GM19328 (cell line): ENCODE measurements around the gene SSTR3.

Experiments
- ATAC-seq: cut with Tn5 transposase; IDR thresholded peaks from one replicate; pipeline ENCODE4 v1.9.1; 2021; ENCODE audit warnings: mild to moderate bottlenecking, moderate library complexity; ENCODE audit not compliant: unreplicated experiment

Gene SSTR3

GRCh38 chr22:37229805-37230672 lies 17.8 kb upstream of the SSTR3 start:
- ATAC-seq: no peak

DNA sequence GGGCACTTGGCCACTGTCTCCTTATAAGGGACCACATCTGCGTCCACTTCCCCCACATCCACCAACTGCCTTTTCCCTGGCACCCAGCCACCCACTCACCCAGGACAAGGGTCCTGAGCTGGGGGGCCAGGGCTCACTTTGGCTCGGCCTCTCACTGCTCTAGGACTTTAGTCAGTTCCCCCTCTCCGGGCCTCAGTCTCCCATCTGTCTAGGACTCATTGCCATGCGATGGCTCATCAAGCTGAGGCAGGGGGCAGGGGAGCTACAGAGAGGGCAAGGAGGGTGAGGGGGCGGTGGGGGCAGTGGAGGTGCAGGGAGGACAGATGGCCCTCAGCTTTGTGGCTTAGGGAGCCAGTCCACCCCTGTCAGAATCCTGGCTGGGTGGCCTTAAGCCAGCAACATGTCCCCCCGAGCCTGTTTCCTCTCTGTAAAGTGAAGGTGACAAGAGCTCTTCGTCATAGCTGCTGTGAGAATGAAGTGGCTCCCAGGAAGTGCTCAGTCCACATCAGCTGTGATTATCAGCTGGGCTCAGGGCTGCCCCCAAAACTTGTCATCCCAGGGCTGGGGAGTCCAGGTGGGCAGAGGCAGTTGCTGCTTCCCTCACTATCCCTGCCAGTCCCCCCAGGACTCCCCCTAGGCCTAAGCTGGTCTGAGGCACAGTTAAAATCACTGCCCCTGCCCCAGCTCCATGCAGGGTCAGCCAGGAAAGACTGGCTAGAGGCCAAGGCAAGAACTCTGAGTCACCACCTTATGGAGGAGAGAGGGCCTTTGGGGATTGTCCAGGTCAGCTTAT lies 16.9 kb upstream of the SSTR3 start:
- no peak for ATAC-seq

DNA sequence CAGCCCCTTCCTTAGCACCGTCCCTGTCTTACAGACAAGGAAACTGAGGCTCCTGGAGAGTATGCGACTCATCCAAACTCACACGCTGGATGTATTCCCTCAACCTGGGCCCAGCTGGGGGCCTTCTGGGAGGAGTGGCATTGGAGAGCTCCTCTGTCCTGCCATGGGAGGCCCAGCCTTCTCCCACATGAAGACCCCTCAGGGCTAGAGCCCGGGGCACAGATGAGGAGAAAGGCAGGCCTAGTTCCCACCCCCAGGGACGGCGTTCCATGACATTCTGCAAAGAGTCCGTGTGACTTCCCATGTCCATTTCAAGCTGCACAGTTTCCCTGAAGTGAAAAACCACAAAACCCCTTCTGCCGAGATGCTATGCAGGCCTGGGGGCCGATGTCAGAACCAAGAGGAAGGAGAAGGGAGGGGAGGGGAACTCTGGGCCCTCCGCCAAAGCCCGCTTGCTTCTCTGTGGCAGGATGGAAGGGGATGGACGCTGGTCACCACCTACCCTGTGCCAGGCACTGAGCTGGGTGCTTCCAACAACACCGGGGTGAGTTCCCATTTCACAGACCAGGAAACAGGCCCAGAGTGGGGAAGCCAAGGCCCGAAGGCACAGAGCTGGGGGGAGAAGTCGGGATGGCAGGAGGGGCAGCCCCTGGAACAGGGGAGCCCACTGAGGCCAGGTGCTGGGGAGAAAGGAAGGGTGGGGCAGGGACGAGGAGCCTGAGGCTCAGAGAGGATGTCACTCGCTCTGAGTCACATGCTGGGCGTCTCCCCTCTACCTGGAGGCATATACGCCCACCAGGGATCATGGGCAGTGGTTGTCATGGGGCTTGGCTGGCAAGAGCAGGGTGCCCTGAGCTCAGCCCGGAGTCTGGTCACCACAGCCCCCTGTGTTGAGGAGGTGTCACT lies 16.1 kb upstream of the SSTR3 start:
- no peak for ATAC-seq

DNA sequence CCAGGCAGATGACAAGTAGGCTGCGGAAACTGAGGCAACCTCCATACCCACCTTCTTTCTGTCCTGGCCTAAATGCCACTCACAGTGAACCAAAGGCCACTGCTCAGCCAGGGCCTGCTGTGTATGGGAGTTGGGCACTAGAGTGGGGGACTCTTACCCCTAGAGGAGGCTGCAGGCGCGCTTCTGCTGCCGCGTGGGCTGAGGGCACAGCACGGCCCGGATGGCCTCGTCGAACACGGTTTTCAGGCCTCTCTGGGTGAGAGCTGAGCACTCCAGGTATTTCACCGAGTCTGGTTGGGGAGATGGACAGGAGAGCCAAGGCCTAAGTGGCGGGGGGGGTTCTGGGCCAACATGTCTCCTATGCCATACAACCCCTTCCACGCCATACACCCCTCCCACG lies 14.2 kb upstream of the SSTR3 start:
- ATAC-seq: no peak

GRCh38 chr22:37226087-37226486 lies 13.8 kb upstream of the SSTR3 start:
- no peak for ATAC-seq

DNA sequence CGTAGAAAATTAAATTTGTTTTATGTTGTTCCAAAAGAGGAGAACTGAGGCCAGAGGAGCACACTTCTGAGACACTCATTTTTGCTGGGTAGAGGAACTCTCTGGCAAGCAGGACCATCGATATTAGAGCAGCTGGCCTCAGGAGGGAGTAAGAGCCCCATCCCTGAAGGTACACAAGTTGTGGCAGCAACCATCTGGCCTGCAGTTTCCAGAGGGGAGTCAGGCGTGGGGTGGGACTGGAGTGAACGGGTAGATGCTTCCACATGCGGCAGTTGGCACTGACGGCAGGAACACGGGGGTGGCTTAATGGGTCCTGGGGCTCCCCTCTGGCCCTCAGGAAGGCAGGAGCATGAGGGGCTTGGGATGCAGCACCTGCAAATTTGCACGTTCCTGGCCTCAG lies 13.2 kb upstream of the SSTR3 start:
- no peak for ATAC-seq

GRCh38 chr22:37224757-37225420 lies 12.6 kb upstream of the SSTR3 start:
- no peak for ATAC-seq

DNA sequence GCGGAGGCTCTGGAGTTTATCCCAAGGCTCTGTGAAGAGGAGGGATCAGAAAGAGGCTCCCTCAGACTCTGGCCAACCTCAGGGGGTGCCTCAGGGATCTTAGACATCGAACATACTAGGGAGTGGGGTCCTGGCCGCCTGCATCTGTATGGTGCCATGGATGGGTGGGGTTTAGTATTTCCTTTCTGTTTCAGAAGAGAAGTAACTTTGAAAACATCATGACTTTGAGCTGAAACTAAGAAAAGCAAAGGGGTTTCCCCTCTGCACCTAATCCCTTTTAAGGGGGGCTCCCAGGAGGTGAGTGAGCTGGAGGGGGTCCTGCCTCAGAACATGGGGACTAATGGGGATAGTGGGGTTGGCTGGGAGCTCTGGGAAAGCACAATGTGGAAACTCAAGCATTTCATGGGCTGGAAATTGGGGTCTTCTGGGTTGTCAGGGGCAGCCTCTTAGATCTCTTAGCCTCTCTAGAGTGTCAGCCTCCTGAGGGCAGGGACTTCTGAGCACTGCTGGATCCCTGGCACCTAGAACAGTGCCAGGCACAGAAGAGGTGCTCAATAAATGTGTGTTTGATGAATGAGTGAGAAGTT lies 11.8 kb upstream of the SSTR3 start:
- ATAC-seq: no peak

DNA sequence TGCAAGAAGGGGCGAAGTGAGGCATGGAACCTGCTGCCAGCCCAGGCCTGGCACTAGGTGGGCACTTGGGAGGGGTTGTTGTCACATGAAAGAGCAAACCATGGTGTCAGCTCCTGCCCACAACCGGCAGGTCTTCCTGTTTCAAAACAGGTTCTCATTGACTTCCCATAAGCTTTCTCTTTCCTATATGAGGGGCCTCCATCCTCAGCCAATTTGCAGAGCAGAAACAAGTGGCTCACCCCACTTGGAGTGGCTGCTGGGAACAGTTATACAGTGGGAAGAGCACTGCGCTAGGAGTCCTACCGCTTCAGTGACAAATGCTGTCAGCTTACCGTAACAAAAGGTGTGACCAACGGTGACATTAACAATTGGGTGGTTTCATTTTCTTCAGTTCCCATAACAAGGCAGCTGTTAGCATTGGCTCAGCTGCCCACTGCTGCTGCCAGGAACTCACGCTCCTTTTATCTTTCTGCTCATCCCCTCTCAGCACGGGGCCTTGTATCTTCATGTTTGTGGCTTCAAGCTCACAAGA lies 10.2 kb upstream of the SSTR3 start:
- ATAC-seq: no peak

DNA sequence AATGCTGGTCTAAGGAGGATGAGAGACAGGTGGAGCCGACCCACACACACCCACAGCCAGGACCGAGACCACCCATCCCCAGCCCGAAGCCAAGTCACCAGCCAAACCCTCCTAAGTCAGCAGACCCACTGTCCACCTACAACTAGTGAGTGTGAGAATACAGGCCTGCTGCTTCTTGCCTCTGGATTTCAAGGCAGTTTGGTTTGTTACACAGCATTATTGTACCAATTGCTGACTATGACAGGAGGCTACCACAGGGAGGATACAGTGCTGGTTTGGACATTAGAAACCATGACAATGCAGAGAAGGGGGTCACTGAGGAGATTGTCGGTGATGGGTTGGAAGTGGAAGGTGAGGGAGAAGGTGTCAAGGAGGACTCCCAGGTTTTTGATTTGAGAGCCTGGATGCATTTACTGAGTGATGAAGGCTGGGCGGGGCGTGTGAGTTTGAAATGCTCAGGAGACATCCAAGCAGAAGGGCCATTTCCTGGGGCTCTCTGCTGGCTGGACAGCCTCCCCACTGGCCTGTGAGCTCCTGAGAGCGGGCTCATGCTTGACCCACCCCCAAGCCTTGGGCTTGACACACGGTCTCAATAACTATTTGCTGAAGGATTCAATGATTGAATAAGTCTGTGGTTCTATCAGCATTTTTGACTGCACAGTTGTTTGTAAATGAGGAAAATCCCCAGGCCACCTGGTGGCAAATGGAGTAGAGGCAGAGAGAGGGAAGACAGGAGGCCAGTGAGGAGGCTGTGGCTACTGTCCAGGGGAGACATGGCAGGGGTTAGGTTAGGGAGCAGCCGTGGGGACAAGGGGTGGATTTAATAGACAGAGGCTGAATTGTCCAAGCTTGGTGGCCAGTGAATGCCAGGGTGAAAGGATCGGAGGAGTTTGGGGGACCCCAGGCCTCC lies 9.4 kb upstream of the SSTR3 start:
- no peak for ATAC-seq

GRCh38 chr22:37220543-37220981 lies 8.3 kb upstream of the SSTR3 start:
- ATAC-seq: no peak

GRCh38 chr22:37219533-37219932 lies 7.3 kb upstream of the SSTR3 start:
- no peak for ATAC-seq

DNA sequence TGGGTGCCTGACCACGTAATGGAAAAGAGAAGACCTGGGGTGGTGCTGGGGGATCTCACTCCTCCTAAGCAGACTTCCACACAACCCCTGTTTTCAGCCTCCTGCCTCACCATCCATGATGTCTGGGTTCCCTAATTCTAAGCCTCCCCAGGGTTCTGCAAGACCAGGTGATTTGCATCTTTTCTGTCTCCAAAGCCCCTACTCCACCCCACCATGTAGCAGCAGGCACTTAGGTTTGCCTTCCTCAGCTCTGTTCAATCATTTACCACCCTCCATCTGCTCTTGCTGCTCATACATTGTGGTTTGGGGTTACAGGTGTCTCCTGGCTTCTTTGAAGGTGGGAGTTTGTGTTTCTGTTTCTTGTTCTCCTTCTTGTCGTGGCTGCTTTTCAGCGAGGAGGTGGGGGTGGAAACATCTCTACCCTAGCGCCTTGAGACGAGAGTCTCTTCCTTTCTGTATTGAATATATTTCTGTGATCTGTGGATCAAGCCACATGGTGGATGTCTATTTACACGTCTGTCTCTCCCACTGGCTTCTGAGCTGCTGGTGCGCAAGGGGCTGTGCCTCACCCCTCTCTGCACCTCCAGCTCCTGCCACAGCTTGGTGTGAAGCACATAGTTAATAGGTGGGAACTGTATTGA lies 6.6 kb upstream of the SSTR3 start:
- peak; percentile 73 for ATAC-seq

- no peak for ATAC-seq
These were observed 6.1 kb upstream of the SSTR3 start for GRCh38 chr22:37218399-37218770.

DNA sequence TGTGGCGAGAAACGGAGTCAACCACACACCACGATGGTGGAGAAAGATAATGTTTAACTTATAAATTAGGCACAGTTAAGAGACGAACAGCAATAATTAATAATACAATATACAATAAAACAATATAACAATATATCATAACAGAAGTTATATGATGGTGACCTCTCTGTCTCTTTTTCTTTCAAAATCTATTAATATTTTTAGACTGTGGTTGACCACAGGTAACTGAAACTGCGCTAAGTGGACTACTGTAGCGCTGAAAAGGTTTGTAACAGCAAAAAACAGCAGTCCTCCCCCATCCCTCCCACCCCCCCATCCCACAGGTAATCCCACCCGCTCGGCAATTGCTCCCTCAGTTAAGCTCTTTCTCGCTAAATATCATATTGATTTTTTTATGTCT lies 3.6 kb upstream of the SSTR3 start:
- ATAC-seq: no peak

DNA sequence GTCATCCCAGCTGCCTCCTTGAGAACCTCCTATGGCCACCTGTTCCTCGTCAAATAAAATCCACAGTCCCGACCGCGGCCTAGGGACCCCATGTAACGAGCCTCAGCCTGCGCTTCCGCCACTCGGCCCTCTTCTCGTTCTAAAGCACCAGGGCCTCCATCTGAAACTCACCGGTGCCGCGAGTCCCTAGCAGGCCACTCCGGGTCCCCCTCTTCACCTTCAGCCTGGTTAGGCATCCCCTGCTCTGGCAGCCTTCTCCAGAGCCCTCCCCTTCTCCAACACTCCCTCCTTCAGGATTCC lies 2.4 kb upstream of the SSTR3 start:
- no peak for ATAC-seq

GRCh38 chr22:37213941-37214730 lies 1.9 kb upstream of the SSTR3 start:
- ATAC-seq: no peak
